GM21381 (cell line): ENCODE measurements around the gene HMBS.
"Not testable (repeated sequence)": the region's sequence is repeated elsewhere in the genome, so short reads cannot be mapped to it uniquely, and the experiment has no call there.

Experiments used
- ATAC-seq: cut with Tn5 transposase; IDR thresholded peaks from one replicate; pipeline ENCODE4 v1.9.1; 2021; ENCODE audit warnings: mild to moderate bottlenecking, moderate library complexity; ENCODE audit not compliant: unreplicated experiment

Gene HMBS

GRCh38 chr11:119100994-119101758 lies 16.5 kb downstream of the HMBS start:
- ATAC-seq, result peak; percentile 18

- ATAC-seq, result peak; percentile 76
Measured at GRCh38 chr11:119101759-119102423, 17.2 kb downstream of the HMBS start, which contains the start of gene DPAGT1. Gene DPAGT1, minus strand, starts transcription at chr11:119101853. Its CDS starts 198 bp downstream, at chr11:119101655.

- not testable (repeated sequence) for ATAC-seq
Measured at GRCh38 chr11:119103161-119103664, 18.5 kb downstream of the HMBS start.

GRCh38 chr11:119103793-119104192 lies 19.1 kb downstream of the HMBS start:
- no peak for ATAC-seq

GRCh38 chr11:119106564-119107537 lies 22.2 kb downstream of the HMBS start, which contains the start of gene C2CD2L:
Gene C2CD2L, plus strand, starts transcription at chr11:119107344. Its CDS starts 398 bp downstream, at chr11:119107742.
- peak; percentile 74 for ATAC-seq

- peak; percentile 13 for ATAC-seq
Measured at GRCh38 chr11:119107538-119108145, 23.0 kb downstream of the HMBS start.

- no peak for ATAC-seq
Measured at GRCh38 chr11:119108146-119108856, 23.6 kb downstream of the HMBS start.

- ATAC-seq, result no peak
Measured at GRCh38 chr11:119108857-119109221, 24.2 kb downstream of the HMBS start.

- ATAC-seq, result no peak
Measured at GRCh38 chr11:119109843-119110242, 25.2 kb downstream of the HMBS start.

- no peak for ATAC-seq
Measured at GRCh38 chr11:119110439-119110838, 25.8 kb downstream of the HMBS start.

GRCh38 chr11:119111361-119111925 lies 26.8 kb downstream of the HMBS start:
- ATAC-seq, result no peak

GRCh38 chr11:119112314-119113020 lies 27.8 kb downstream of the HMBS start:
- ATAC-seq, result no peak

GRCh38 chr11:119113716-119114115 lies 29.0 kb downstream of the HMBS start:
- ATAC-seq, result no peak

GRCh38 chr11:119114351-119114750 lies 29.7 kb downstream of the HMBS start:
- no peak for ATAC-seq

- no peak for ATAC-seq
Measured at GRCh38 chr11:119115484-119116234, 31.0 kb downstream of the HMBS start.

GRCh38 chr11:119116235-119116594 lies 31.5 kb downstream of the HMBS start:
- no peak for ATAC-seq

- no peak for ATAC-seq
Measured at GRCh38 chr11:119116601-119117000, 31.9 kb downstream of the HMBS start.
